Lung (tissue), 12 donors: ENCODE results near the gene CRTAC1. TPM values are rescaled to one million over a fixed set of nuclear protein-coding genes. Genes with fewer than 3 reads are reported as not detected.

Experiments used
- ATAC-seq: fragments of 200-7000 bp; cut with Tn5 transposase; one replicate; pipeline ENCODE4 v1.9.1; 2020; ENCODE audit warnings: moderate number of reproducible peaks; ENCODE audit not compliant: insufficient read depth, low FRiP score
- DNase-seq, 3 donors: peaks; one replicate each; pipeline ENCODE4 v3.0.0-alpha.2; 2013 to 2017
- H3K27ac ChIP-seq, 2 donors: one replicate each; pipeline ENCODE4 v1.5.1; 2013; ENCODE audit warnings: mild to moderate bottlenecking in 2 of 2, moderate library complexity in 2 of 2, control low read depth in 1 of 2, inconsistent platforms in 1 of 2, low read depth in 1 of 2, low read length in 1 of 2
- H3K27me3 ChIP-seq, 3 donors: one replicate each; pipeline ENCODE4 v1.5.1; 2013; ENCODE audit warnings: low read length in 2 of 3; ENCODE audit not compliant: control insufficient read depth in 3 of 3, insufficient read depth in 3 of 3
- H3K36me3 ChIP-seq, 4 donors: one replicate each; pipeline ENCODE4 v1.5.1; 2013; ENCODE audit warnings: low read length in 4 of 4, mild to moderate bottlenecking in 1 of 4, moderate library complexity in 1 of 4; ENCODE audit not compliant: control insufficient read depth in 4 of 4, insufficient read depth in 4 of 4
- H3K4me1 ChIP-seq, 5 donors: one replicate each; pipeline ENCODE4 v1.5.1; 2013; ENCODE audit warnings: low read length in 5 of 5, mild to moderate bottlenecking in 2 of 5, moderate library complexity in 1 of 5; ENCODE audit not compliant: control insufficient read depth in 5 of 5, insufficient read depth in 5 of 5
- H3K4me3 ChIP-seq: one replicate; pipeline ENCODE4 v1.5.1; 2013; ENCODE audit warnings: mild to moderate bottlenecking, control low read depth, moderate library complexity
- H3K9ac ChIP-seq, 2 donors: one replicate each; pipeline ENCODE4 v1.5.1; 2013; ENCODE audit warnings: low read length in 2 of 2, control low read depth in 1 of 2; ENCODE audit not compliant: insufficient read depth in 1 of 2
- H3K9me3 ChIP-seq, 4 donors: one replicate each; pipeline ENCODE4 v1.5.1; 2013; ENCODE audit warnings: low read length in 3 of 4, mild to moderate bottlenecking in 1 of 4, moderate library complexity in 1 of 4; ENCODE audit not compliant: control insufficient read depth in 4 of 4, insufficient read depth in 3 of 4
- WGBS, 2 donors: extraction: QIAGEN DNeasy Blood & Tissue Kit; methylation state at CpG; one replicate each; pipeline ENCODE4 v1.1.7; 2013; 5-methylcytosine and 5-hydroxymethylcytosine counted together
- polyA plus RNA-seq, 2 donors: library from polyadenylated mRNA; stranded (reverse); fragments of 200-250 nt; gene quantifications; one replicate each; pipeline ENCODE4 v1.2.1, GENCODE V29; 2013
- total RNA-seq, 2 donors: library from RNA; depleted of rRNA in 1 of 2; stranded (reverse); fragments of >200 nt in 1 of 2; gene quantifications; one replicate each; pipeline ENCODE4 v1.2.1, GENCODE V29; 2014 to 2021
- TF ChIP-seq, protein P1 (sequence below): IDR thresholded peaks from 2 replicates; pipeline ENCODE4 v1.5.1; 2012; ENCODE audit warnings: mild to moderate bottlenecking; ENCODE audit errors: control extremely low read depth, extremely low read depth
- donor health status: control.
- donor health status: control.
- donor health status: Bipolar disorder and iron deficiency.
- donor health status: healthy.
- donor health status: DM: yes; HTN: yes; CAD: no.

Gene CRTAC1
- total and polyA plus RNA-seq, 4 donors: 45.8 to 82.4 (median 54.3) TPM

DNA sequence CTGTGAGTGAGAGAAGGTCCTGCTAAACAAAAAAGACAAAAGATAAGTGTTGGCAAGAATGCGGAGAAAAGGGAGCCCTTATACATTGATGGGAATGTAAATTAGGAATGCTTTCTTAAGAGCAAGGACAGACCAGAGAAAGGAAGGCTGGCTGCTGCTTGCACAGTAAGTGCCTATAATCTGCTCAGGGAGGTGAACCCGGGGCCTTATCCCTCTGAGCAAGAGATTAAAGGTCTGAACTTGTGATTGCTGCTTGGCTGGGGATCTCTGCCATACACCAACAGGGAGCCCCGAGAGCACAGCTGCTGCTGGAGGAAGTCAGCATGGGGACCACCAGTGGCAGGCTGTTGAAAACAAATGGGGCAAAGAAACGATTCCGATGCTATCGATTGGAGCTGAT is 32.0 kb upstream of the CRTAC1 start:
- ATAC-seq: no peak
- Histone ChIP-seq H3K9me3 (peaks cover 0 to 2% (median 0%) of the 10 kb centered on the region in 4 donors), H3K27me3 (peaks cover 0 to under 1% (median 0%) of the 10 kb centered on the region in 3 donors), H3K36me3 (no peaks in the 10 kb centered on the region), H3K4me1 (no peaks in the 10 kb centered on the region), H3K27ac (no peak overlapping the region), H3K9ac (no peak overlapping the region), H3K4me3 (no peak overlapping the region)
- no peak for DNase-seq
- TF ChIP-seq, protein P1, sequence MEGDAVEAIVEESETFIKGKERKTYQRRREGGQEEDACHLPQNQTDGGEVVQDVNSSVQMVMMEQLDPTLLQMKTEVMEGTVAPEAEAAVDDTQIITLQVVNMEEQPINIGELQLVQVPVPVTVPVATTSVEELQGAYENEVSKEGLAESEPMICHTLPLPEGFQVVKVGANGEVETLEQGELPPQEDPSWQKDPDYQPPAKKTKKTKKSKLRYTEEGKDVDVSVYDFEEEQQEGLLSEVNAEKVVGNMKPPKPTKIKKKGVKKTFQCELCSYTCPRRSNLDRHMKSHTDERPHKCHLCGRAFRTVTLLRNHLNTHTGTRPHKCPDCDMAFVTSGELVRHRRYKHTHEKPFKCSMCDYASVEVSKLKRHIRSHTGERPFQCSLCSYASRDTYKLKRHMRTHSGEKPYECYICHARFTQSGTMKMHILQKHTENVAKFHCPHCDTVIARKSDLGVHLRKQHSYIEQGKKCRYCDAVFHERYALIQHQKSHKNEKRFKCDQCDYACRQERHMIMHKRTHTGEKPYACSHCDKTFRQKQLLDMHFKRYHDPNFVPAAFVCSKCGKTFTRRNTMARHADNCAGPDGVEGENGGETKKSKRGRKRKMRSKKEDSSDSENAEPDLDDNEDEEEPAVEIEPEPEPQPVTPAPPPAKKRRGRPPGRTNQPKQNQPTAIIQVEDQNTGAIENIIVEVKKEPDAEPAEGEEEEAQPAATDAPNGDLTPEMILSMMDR: no peak
- 67 to 75% methylated on average over 6 of the region's 6 CpGs for WGBS, 2 donors

DNA sequence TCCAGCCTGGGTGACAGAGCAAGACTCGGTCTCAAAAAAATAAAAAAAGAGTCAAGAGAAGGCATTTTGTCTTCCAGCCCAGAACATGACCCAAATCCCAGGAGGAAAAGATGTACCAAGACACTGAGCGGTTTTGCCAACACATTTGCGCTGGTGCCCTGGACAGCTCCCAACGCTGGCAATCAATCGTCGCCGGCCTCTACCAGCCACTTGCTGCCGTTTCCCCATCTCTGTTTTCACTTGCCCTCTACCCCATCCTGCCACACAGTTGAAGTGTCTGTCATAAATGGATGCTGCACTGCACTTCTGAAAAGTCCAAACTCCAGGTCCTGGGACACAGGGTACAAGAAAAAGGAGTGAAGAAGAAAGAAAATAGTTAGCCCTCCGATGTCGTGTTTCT is 29.7 kb upstream of the CRTAC1 start:
- Histone ChIP-seq H3K9me3 (peaks cover 0 to 2% (median 0%) of the 10 kb centered on the region in 4 donors), H3K4me1 (no peaks in the 10 kb centered on the region), H3K36me3 (no peaks in the 10 kb centered on the region), H3K9ac (no peak overlapping the region), H3K27me3 (peaks cover 0 to 3% (median 0%) of the 10 kb centered on the region in 3 donors), H3K27ac (no peak overlapping the region), H3K4me3 (no peak overlapping the region)
- WGBS, 2 donors: 78 to 84% methylated on average over 10 of the region's 10 CpGs
- DNase-seq: no peak
- no peak for ATAC-seq
- TF ChIP-seq, protein P1: no peak

DNA sequence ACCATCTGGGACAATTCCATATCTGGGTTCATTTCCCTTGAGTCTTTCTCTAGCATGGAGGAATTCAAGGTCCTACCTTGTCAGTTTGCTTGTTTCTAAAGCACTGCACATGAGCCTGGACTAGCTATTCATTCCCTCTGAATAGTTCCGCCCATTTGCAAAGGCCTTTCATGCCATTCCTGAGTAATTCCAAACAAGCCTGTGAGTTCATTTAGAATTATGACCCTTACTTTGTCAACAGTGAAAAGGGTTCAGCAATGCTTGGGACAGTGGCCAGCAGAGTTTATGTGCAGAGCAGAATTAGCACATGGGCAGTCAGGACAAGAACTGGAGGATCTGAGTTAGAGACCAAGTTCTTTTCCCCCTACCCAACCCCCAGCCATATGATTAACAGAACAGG is 27.9 kb upstream of the CRTAC1 start:
- no peak for DNase-seq
- Histone ChIP-seq H3K27me3 (peaks cover 0 to 3% (median 0%) of the 10 kb centered on the region in 3 donors), H3K9ac (no peak overlapping the region), H3K9me3 (peaks cover 0 to 4% (median 0%) of the 10 kb centered on the region in 4 donors), H3K27ac (no peak overlapping the region), H3K36me3 (no peaks in the 10 kb centered on the region), H3K4me1 (no peaks in the 10 kb centered on the region), H3K4me3 (no peak overlapping the region)
- no peak for ATAC-seq
- WGBS, 2 donors: 86 to 97% methylated on average over 1 of the region's 1 CpG
- TF ChIP-seq, protein P1: no peak

DNA sequence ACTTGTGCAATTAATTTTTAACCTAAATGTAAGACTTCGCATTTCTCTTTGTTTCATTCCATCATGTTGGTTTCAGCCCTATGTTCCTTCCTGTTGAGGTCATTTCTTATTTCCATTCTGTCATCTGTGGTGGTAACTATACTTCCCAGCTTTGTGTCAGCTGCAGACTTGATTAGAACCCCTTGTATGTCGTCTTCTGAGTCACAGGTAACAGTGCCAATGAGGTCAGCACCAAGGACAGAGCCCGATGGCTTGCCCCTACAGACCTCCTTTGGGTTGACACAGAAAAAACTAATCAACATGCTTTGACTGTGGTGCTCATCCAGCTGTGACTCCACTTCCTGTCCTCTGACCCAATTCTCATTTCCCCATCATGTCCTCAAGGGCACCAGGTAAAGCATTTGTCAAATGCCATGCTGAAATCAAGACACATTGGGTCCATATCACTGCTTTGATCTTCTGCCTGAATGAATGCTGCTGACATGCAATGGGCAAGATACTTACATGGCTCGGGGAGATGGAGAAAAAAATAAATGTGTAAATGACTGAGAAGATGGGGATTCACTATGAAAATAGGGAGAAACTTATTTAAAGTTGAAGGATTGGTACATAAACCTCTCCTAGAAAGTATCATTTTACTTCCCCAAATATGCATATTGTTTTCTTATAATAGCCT is 25.6 kb upstream of the CRTAC1 start:
- no peaks in the 10 kb centered on the region for H3K4me1 ChIP-seq
- TF ChIP-seq, protein P1: no peak
- 40 to 48% methylated on average over 4 of the region's 4 CpGs for WGBS, 2 donors
- H3K27ac ChIP-seq: no peak overlapping the region
- H3K27me3 ChIP-seq: peaks cover 0 to 3% (median 0%) of the 10 kb centered on the region in 3 donors
- ATAC-seq (no peak), DNase-seq (peak; percentile 20 to 71 (median 24))
- no peaks in the 10 kb centered on the region for H3K36me3 ChIP-seq
- H3K9me3 ChIP-seq: peaks cover 0 to 2% (median 0%) of the 10 kb centered on the region in 4 donors
- no peak overlapping the region for H3K9ac ChIP-seq
- H3K4me3 ChIP-seq: no peak overlapping the region
